HG02678 (cell line): ENCODE data around the gene COX6A1.

Source experiments
- ATAC-seq: cut with Tn5 transposase; IDR thresholded peaks from one replicate; pipeline ENCODE4 v1.9.1; 2021; ENCODE audit warnings: mild to moderate bottlenecking, moderate library complexity; ENCODE audit not compliant: unreplicated experiment

The COX6A1 gene

GRCh38 chr12:120490325-120490724 lies 52.4 kb downstream of the COX6A1 start:
- no peak for ATAC-seq
